ENCODE data around the gene PCDH11Y. TPM values are rescaled to one million over a fixed set of nuclear protein-coding genes. Genes with fewer than 3 reads are reported as not detected.
"Not testable (repeated sequence)": the region's sequence is repeated elsewhere in the genome, so short reads cannot be mapped to it uniquely, and the experiment has no call there.

Gene PCDH11Y
- total RNA-seq, 1 experiment from 2014 or later: not detected

- not testable (repeated sequence) for H3K9ac ChIP-seq (ENCODE audit: low read length)
These were observed 2.5 kb downstream of the PCDH11Y start for GRCh38 chrY:5002476-5003184.

GRCh38 chrY:5038972-5039523 lies 39.0 kb downstream of the PCDH11Y start:
- H3K36me3 ChIP-seq (ENCODE audit: control insufficient read depth in 1 of 2, insufficient read depth in 2 of 2, low read length in 2 of 2); H3K9me3 ChIP-seq (ENCODE audit: control insufficient read depth in 1 of 2, insufficient read depth in 1 of 2, low read depth in 1 of 2, low read length in 2 of 2); H4K20me1 ChIP-seq (ENCODE audit: insufficient read depth); H3K79me2 ChIP-seq (ENCODE audit: insufficient read depth, low read length); H3K27me3 ChIP-seq (ENCODE audit: insufficient read depth, low read length); RAD21 ChIA-PET (ENCODE audit: low non-redundant PET in 1 of 2, low total read pairs in 2 of 2, uncharacterized antibody in 2 of 2, unreplicated experiment in 2 of 2); H3K9ac ChIP-seq (ENCODE audit: low read length); CTCF ChIA-PET; POLR2A ChIA-PET; H3K4me1 ChIP-seq (ENCODE audit: control insufficient read depth in 1 of 2, insufficient read depth in 2 of 2, low read length in 2 of 2); BruUV-seq (replicated peaks); H3K27ac ChIP-seq (ENCODE audit: low read depth, low read length); H3K4me3 ChIP-seq (replicated peaks in 1 of 2; ENCODE audit: low read depth in 1 of 2, low read length in 2 of 2); H3K9me2 ChIP-seq (ENCODE audit: insufficient read depth); intact Hi-C loops (cut with micrococcal nuclease); ATAC-seq; DNase-seq (ENCODE audit: low read depth, low spot score); H2AFZ ChIP-seq (ENCODE audit: low read depth, low read length, poor library complexity, severe bottlenecking); H3K4me2 ChIP-seq (ENCODE audit: low read length): not testable (repeated sequence)

More at GRCh38 chrY:5002476-5003184, 2.5 kb downstream of the PCDH11Y start:
- H3K9me3 ChIP-seq (ENCODE audit: control insufficient read depth in 1 of 2, insufficient read depth in 1 of 2, low read depth in 1 of 2, low read length in 2 of 2); H3K4me3 ChIP-seq (replicated peaks in 1 of 2; ENCODE audit: low read depth in 1 of 2, low read length in 2 of 2); intact Hi-C loops (cut with micrococcal nuclease); POLR2A ChIA-PET; H4K20me1 ChIP-seq (ENCODE audit: insufficient read depth); DNase-seq (ENCODE audit: low read depth, low spot score); CTCF ChIA-PET; H3K36me3 ChIP-seq (ENCODE audit: control insufficient read depth in 1 of 2, insufficient read depth in 2 of 2, low read length in 2 of 2); H2AFZ ChIP-seq (ENCODE audit: low read depth, low read length, poor library complexity, severe bottlenecking); ATAC-seq; H3K4me1 ChIP-seq (ENCODE audit: control insufficient read depth in 1 of 2, insufficient read depth in 2 of 2, low read length in 2 of 2); H3K79me2 ChIP-seq (ENCODE audit: insufficient read depth, low read length); H3K27me3 ChIP-seq (ENCODE audit: insufficient read depth, low read length); H3K27ac ChIP-seq (ENCODE audit: low read depth, low read length); RAD21 ChIA-PET (ENCODE audit: low non-redundant PET in 1 of 2, low total read pairs in 2 of 2, uncharacterized antibody in 2 of 2, unreplicated experiment in 2 of 2); H3K4me2 ChIP-seq (ENCODE audit: low read length); H3K9me2 ChIP-seq (ENCODE audit: insufficient read depth); BruUV-seq (replicated peaks): not testable (repeated sequence)

DNA sequence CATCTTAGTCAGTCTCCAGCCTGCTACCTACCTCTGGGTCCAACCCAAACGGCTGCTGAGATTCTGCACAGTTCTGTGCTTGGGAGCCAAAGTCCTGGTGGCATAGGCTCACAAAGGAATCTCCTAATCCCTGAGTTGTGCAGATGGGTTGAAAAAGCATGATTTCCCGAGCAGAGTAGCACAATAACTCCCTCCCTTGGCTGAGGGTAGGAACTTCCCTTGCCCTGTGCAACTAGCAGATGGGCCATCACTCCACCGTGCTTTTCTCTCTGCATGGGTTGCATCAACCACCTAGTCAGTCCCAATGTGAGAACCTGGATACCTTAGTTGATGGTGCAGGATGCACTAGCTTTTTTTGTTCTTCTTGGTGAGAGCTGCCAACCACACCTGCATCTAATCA lies 82.9 kb downstream of the PCDH11Y start:
- CTCF ChIA-PET; H3K4me2 ChIP-seq (ENCODE audit: low read length); RAD21 ChIA-PET (ENCODE audit: low non-redundant PET in 1 of 2, low total read pairs in 2 of 2, uncharacterized antibody in 2 of 2, unreplicated experiment in 2 of 2); H4K20me1 ChIP-seq (ENCODE audit: insufficient read depth); H3K9me2 ChIP-seq (ENCODE audit: insufficient read depth); H3K27me3 ChIP-seq (ENCODE audit: insufficient read depth, low read length); H3K4me3 ChIP-seq (replicated peaks in 1 of 2; ENCODE audit: low read depth in 1 of 2, low read length in 2 of 2); ATAC-seq; H3K9me3 ChIP-seq (ENCODE audit: control insufficient read depth in 1 of 2, insufficient read depth in 1 of 2, low read depth in 1 of 2, low read length in 2 of 2); DNase-seq (ENCODE audit: low read depth, low spot score); H3K36me3 ChIP-seq (ENCODE audit: control insufficient read depth in 1 of 2, insufficient read depth in 2 of 2, low read length in 2 of 2); H3K27ac ChIP-seq (ENCODE audit: low read depth, low read length); POLR2A ChIA-PET; H3K4me1 ChIP-seq (ENCODE audit: control insufficient read depth in 1 of 2, insufficient read depth in 2 of 2, low read length in 2 of 2); H2AFZ ChIP-seq (ENCODE audit: low read depth, low read length, poor library complexity, severe bottlenecking); H3K9ac ChIP-seq (ENCODE audit: low read length); intact Hi-C loops (cut with micrococcal nuclease); BruUV-seq (replicated peaks); H3K79me2 ChIP-seq (ENCODE audit: insufficient read depth, low read length): not testable (repeated sequence)

- H3K36me3 ChIP-seq (ENCODE audit: control insufficient read depth in 1 of 2, insufficient read depth in 2 of 2, low read length in 2 of 2); H3K4me2 ChIP-seq (ENCODE audit: low read length); H3K79me2 ChIP-seq (ENCODE audit: insufficient read depth, low read length); POLR2A ChIA-PET; CTCF ChIA-PET; RAD21 ChIA-PET (ENCODE audit: low non-redundant PET in 1 of 2, low total read pairs in 2 of 2, uncharacterized antibody in 2 of 2, unreplicated experiment in 2 of 2); ATAC-seq; H3K4me1 ChIP-seq (ENCODE audit: control insufficient read depth in 1 of 2, insufficient read depth in 2 of 2, low read length in 2 of 2); BruUV-seq (replicated peaks); H3K9ac ChIP-seq (ENCODE audit: low read length); H3K4me3 ChIP-seq (replicated peaks in 1 of 2; ENCODE audit: low read depth in 1 of 2, low read length in 2 of 2); H4K20me1 ChIP-seq (ENCODE audit: insufficient read depth); H3K9me3 ChIP-seq (ENCODE audit: control insufficient read depth in 1 of 2, insufficient read depth in 1 of 2, low read depth in 1 of 2, low read length in 2 of 2); intact Hi-C loops (cut with micrococcal nuclease); H3K27ac ChIP-seq (ENCODE audit: low read depth, low read length); H3K27me3 ChIP-seq (ENCODE audit: insufficient read depth, low read length); H2AFZ ChIP-seq (ENCODE audit: low read depth, low read length, poor library complexity, severe bottlenecking); H3K9me2 ChIP-seq (ENCODE audit: insufficient read depth); DNase-seq (ENCODE audit: low read depth, low spot score): not testable (repeated sequence)
These were observed 182.9 kb downstream of the PCDH11Y start for GRCh38 chrY:5182998-5183397.

Measured in HCT116 (cell line).